ENCODE results near the gene IZUMO4. TPM values are rescaled to one million over a fixed set of nuclear protein-coding genes. Genes with fewer than 3 reads are reported as not detected.

Gene IZUMO4
- total RNA-seq, 1 donor from 2014 or later = 0.99 TPM

GRCh38 chr19:2103045-2103707 is 6.5 kb downstream of the IZUMO4 start:
- no peak for DNase-seq (ENCODE audit: extremely low read depth, low read depth, low spot score)

GRCh38 chr19:2108251-2109016 is 11.7 kb downstream of the IZUMO4 start:
- no peak for DNase-seq (ENCODE audit: extremely low read depth, low read depth, low spot score)

- DNase-seq (ENCODE audit: extremely low read depth, low read depth, low spot score) = no peak
Measured at GRCh38 chr19:2109046-2109864, 12.5 kb downstream of the IZUMO4 start.

- no peak for DNase-seq (ENCODE audit: extremely low read depth, low read depth, low spot score)
Measured at GRCh38 chr19:2110822-2111221, 14.1 kb downstream of the IZUMO4 start.

- DNase-seq (ENCODE audit: extremely low read depth, low read depth, low spot score) = no peak
Measured at GRCh38 chr19:2111425-2111824, 14.7 kb downstream of the IZUMO4 start.

- no peak for DNase-seq (ENCODE audit: extremely low read depth, low read depth, low spot score)
Measured at GRCh38 chr19:2111886-2112285, 15.2 kb downstream of the IZUMO4 start.

- no peak for DNase-seq (ENCODE audit: extremely low read depth, low read depth, low spot score)
Measured at GRCh38 chr19:2112516-2113320, 16.0 kb downstream of the IZUMO4 start.

- no peak for DNase-seq (ENCODE audit: extremely low read depth, low read depth, low spot score)
Measured at GRCh38 chr19:2113439-2114211, 16.9 kb downstream of the IZUMO4 start.

- DNase-seq (ENCODE audit: extremely low read depth, low read depth, low spot score) = no peak
Measured at GRCh38 chr19:2114218-2114617, 17.5 kb downstream of the IZUMO4 start.

- DNase-seq (ENCODE audit: extremely low read depth, low read depth, low spot score) = no peak
Measured at GRCh38 chr19:2114821-2115220, 18.1 kb downstream of the IZUMO4 start.

- DNase-seq (ENCODE audit: extremely low read depth, low read depth, low spot score) = no peak
Measured at GRCh38 chr19:2115324-2115723, 18.6 kb downstream of the IZUMO4 start.

GRCh38 chr19:2115911-2116426 is 19.3 kb downstream of the IZUMO4 start:
- DNase-seq (ENCODE audit: extremely low read depth, low read depth, low spot score) = no peak

- DNase-seq (ENCODE audit: extremely low read depth, low read depth, low spot score) = no peak
Measured at GRCh38 chr19:2116507-2116906, 19.8 kb downstream of the IZUMO4 start.

GRCh38 chr19:2117215-2117960 is 20.7 kb downstream of the IZUMO4 start:
- no peak for DNase-seq (ENCODE audit: extremely low read depth, low read depth, low spot score)

- no peak for DNase-seq (ENCODE audit: extremely low read depth, low read depth, low spot score)
Measured at GRCh38 chr19:2118438-2118837, 21.7 kb downstream of the IZUMO4 start.

GRCh38 chr19:2119921-2120785 is 23.4 kb downstream of the IZUMO4 start:
- DNase-seq (ENCODE audit: extremely low read depth, low read depth, low spot score) = no peak

GRCh38 chr19:2120821-2121220 is 24.1 kb downstream of the IZUMO4 start:
- no peak for DNase-seq (ENCODE audit: extremely low read depth, low read depth, low spot score)

- no peak for DNase-seq (ENCODE audit: extremely low read depth, low read depth, low spot score)
Measured at GRCh38 chr19:2121416-2122051, 24.8 kb downstream of the IZUMO4 start.

Data from glomerular endothelial cell (primary cell).